ENCODE results near the gene CDIPT. TPM values are rescaled to one million over a fixed set of nuclear protein-coding genes. Genes with fewer than 3 reads are reported as not detected.
A peak's percentile ranks its signal among the peaks of the same experiment; 100 is the strongest.

Gene CDIPT
- total RNA-seq, 2 donors from 2014 or later = 92.1 to 107 TPM

- DNase-seq (ENCODE audit: low spot score) (no peak), ATAC-seq (ENCODE audit: insufficient number of reproducible peaks, low FRiP score, low read depth) (no peak)
- Histone ChIP-seq H3K36me3 (peaks cover 9% of the 10 kb centered on the region), H3K4me1 (ENCODE audit: control insufficient read depth in 1 of 2, low read depth in 2 of 2) (peaks cover 45 to 70% of the 10 kb centered on the region in 2 donors), H3K9me3 (no peaks in the 10 kb centered on the region), H3K27ac (peak overlapping the region; percentile 92 to 96), H3K4me3 (peak overlapping the region; percentile 79), H3K27me3 (replicated peaks; ENCODE audit: insufficient read depth) (no peaks in the 10 kb centered on the region)
- TF ChIP-seq, protein P1, sequence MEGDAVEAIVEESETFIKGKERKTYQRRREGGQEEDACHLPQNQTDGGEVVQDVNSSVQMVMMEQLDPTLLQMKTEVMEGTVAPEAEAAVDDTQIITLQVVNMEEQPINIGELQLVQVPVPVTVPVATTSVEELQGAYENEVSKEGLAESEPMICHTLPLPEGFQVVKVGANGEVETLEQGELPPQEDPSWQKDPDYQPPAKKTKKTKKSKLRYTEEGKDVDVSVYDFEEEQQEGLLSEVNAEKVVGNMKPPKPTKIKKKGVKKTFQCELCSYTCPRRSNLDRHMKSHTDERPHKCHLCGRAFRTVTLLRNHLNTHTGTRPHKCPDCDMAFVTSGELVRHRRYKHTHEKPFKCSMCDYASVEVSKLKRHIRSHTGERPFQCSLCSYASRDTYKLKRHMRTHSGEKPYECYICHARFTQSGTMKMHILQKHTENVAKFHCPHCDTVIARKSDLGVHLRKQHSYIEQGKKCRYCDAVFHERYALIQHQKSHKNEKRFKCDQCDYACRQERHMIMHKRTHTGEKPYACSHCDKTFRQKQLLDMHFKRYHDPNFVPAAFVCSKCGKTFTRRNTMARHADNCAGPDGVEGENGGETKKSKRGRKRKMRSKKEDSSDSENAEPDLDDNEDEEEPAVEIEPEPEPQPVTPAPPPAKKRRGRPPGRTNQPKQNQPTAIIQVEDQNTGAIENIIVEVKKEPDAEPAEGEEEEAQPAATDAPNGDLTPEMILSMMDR (IDR thresholded peaks at IDR 0.05) = no peak
Measured at GRCh38 chr16:29809850-29810698, 53.0 kb downstream of the CDIPT start.

GRCh38 chr16:29809031-29809747, 53.8 kb downstream of the CDIPT start:
- Histone ChIP-seq H3K27ac (peak overlapping the region; percentile 92 to 96), H3K4me1 (ENCODE audit: control insufficient read depth in 1 of 2, low read depth in 2 of 2) (peaks cover 42 to 67% of the 10 kb centered on the region in 2 donors), H3K9me3 (no peaks in the 10 kb centered on the region), H3K36me3 (peaks cover 9% of the 10 kb centered on the region), H3K4me3 (peak overlapping the region; percentile 75), H3K27me3 (replicated peaks; ENCODE audit: insufficient read depth) (no peaks in the 10 kb centered on the region)
- TF ChIP-seq, protein P1 (IDR thresholded peaks at IDR 0.05) = no peak
- no peak for DNase-seq (ENCODE audit: low spot score)
- no peak for ATAC-seq (ENCODE audit: insufficient number of reproducible peaks, low FRiP score, low read depth)

Other genes starting within 250 kb of the CDIPT start
- gene SPN, start 200.0 kb downstream of the CDIPT start, total RNA-seq = 10 to 100 TPM in 1 of 2 donors, 1 to 10 TPM in 1; 1.1 to 10.2 TPM
- 1 to 10 TPM in 1 of 2 donors, under 1 TPM in 1; 0.95 to 1.3 TPM for gene QPRT, start 184.0 kb downstream of the CDIPT start, total RNA-seq
- gene C16orf54, start 117.2 kb downstream of the CDIPT start, total RNA-seq = 1 to 10 TPM; 2.8 to 3.4 TPM
- gene ZG16, start 85.0 kb downstream of the CDIPT start, total RNA-seq = not detected
- 10 to 100 TPM; 11.4 to 15.2 TPM for gene KIF22, start 72.5 kb downstream of the CDIPT start, total RNA-seq
- gene MAZ, start 56.7 kb downstream of the CDIPT start, total RNA-seq = 10 to 100 TPM; 73.0 to 99.4 TPM
- 10 to 100 TPM; 39.4 to 40.8 TPM for gene PRRT2, start 51.0 kb downstream of the CDIPT start, total RNA-seq
- gene PAGR1, start 47.1 kb downstream of the CDIPT start, total RNA-seq = 10 to 100 TPM; 40.8 to 45.2 TPM
- 100 to 1,000 TPM; 175 to 190 TPM for gene MVP, start 42.8 kb downstream of the CDIPT start, total RNA-seq
- gene SEZ6L2, start 36.3 kb upstream of the CDIPT start, total RNA-seq = 1 to 10 TPM in 1 of 2 donors, under 1 TPM in 1; 0.63 to 1.4 TPM
- gene ASPHD1, start 37.3 kb upstream of the CDIPT start, total RNA-seq = under 1 TPM in 1 of 2 donors, not detected in 1; 0.27 TPM
- gene KCTD13, start 63.0 kb upstream of the CDIPT start, total RNA-seq = 10 to 100 TPM; 29.2 to 37.1 TPM
- 100 to 1,000 TPM in 1 of 2 donors, 10 to 100 TPM in 1; 79.7 to 161 TPM for gene TMEM219, start 98.9 kb upstream of the CDIPT start, total RNA-seq
- gene TAOK2, start 110.6 kb upstream of the CDIPT start, total RNA-seq = 10 to 100 TPM; 54.6 to 55.0 TPM
- gene HIRIP3, start 132.4 kb upstream of the CDIPT start, total RNA-seq = 10 to 100 TPM in 1 of 2 donors, 1 to 10 TPM in 1; 6.1 to 17.7 TPM
- 10 to 100 TPM; 67.4 to 81.8 TPM for gene INO80E, start 133.0 kb upstream of the CDIPT start, total RNA-seq
- gene DOC2A, start 147.8 kb upstream of the CDIPT start, total RNA-seq = under 1 TPM in 1 of 2 donors, not detected in 1; 0.56 TPM
- gene C16orf92, start 160.0 kb upstream of the CDIPT start, total RNA-seq = not detected
- not detected for gene TLCD3B, start 168.0 kb upstream of the CDIPT start, total RNA-seq
- gene ALDOA, start 202.5 kb upstream of the CDIPT start, total RNA-seq = 100 to 1,000 TPM; 569 to 841 TPM
- gene PPP4C, start 212.8 kb upstream of the CDIPT start, total RNA-seq = 10 to 100 TPM; 37.7 to 54.2 TPM
- under 1 TPM in 1 of 2 donors, not detected in 1; 0.56 TPM for gene TBX6, start 228.7 kb upstream of the CDIPT start, total RNA-seq
- gene YPEL3, start 233.0 kb upstream of the CDIPT start, total RNA-seq = 100 to 1,000 TPM in 1 of 2 donors, 10 to 100 TPM in 1; 69.2 to 105 TPM

All from thoracic aorta (tissue), 2 donors.